SK-N-SH (cell line): ENCODE results near the gene ZNF217.

ENCODE experiments used
- CHD2 ChIP-seq: fragments of 150-350 bp; IDR thresholded peaks from 2 replicates; pipeline ENCODE4 v1.6.1; 2018; ENCODE audit warnings: low read length; ENCODE audit not compliant: partially characterized antibody
- CTCF ChIP-seq: fragments of 200-600 bp; sonication (generic); IDR thresholded peaks from 2 replicates; pipeline ENCODE4 v1.6.1; 2017; ENCODE audit warnings: antibody characterized with exemption, mild to moderate bottlenecking, moderate library complexity
- EP300 ChIP-seq, 2 experiments: IDR thresholded peaks; 2 replicates each; pipeline versions ENCODE4 v1.4.0 to v1.6.1; 2012; ENCODE audit warnings: borderline replicate concordance in 1 of 2, low read depth in 1 of 2, low read length in 1 of 2
- FOXM1 ChIP-seq: IDR thresholded peaks from 2 replicates; pipeline ENCODE4 v1.4.0; 2012; ENCODE audit warnings: low read depth, mild to moderate bottlenecking
- IRF3 ChIP-seq: fragments of 150-350 bp; IDR thresholded peaks from 2 replicates; pipeline ENCODE4 v1.6.1; 2016; ENCODE audit warnings: mild to moderate bottlenecking, low read depth, low read length
- POLR2AphosphoS5 ChIP-seq: IDR thresholded peaks from 2 replicates; pipeline ENCODE4 v1.6.1; 2012; ENCODE audit warnings: low read depth, low read length
- RXRA ChIP-seq: IDR thresholded peaks from 2 replicates; pipeline ENCODE4 v1.4.0; 2012; ENCODE audit warnings: low read depth, mild to moderate bottlenecking, borderline replicate concordance
- USF2 ChIP-seq: fragments of 150-350 bp; IDR thresholded peaks from 2 replicates; pipeline ENCODE4 v1.6.1; 2017; ENCODE audit warnings: antibody characterized with exemption, low read length, low read depth, borderline replicate concordance
- YY1 ChIP-seq: IDR thresholded peaks from 2 replicates; pipeline ENCODE4 v1.4.0; 2012; ENCODE audit warnings: low read depth, mild to moderate bottlenecking

DNA sequence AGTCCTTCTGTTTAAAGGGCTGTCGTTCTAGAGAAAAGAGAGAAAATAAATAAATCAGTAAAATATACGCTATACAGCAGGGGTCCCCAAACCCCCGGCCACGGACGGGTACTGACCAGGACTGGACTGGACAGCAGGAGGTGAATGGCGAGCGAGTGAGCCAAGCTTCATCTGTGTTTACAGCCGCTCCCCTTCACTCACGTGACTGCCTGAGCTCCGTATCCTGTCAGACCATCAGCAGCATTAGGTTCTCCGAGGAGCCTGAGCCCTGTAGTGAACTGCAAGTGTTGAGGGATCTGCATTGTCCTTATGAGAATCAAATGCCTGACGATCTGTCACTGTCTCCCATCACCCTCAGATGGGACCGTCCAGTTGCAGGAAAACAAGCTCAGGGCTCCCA is 76.5 kb downstream of the ZNF217 start:
- no peak for TF ChIP-seq POLR2AphosphoS5
- no peak for TF ChIP-seq EP300 (IDR thresholded peaks at IDR 0.05; ENCODE audit: borderline replicate concordance in 1 of 2, low read depth in 1 of 2, low read length in 1 of 2)
- no peak for TF ChIP-seq CTCF
- no peak for TF ChIP-seq FOXM1
- no peak for TF ChIP-seq USF2
- TF ChIP-seq CHD2, result no peak
- no peak for TF ChIP-seq RXRA
- no peak for TF ChIP-seq IRF3
- TF ChIP-seq YY1, result no peak
